Endothelial cell of umbilical vein (primary cell): ENCODE measurements around the gene LHX6.

Experiments
- FOS ChIP-seq: IDR thresholded peaks from 2 replicates; pipeline ENCODE4 v1.6.1; 2011; ENCODE audit warnings: mild to moderate bottlenecking, low read length, moderate library complexity, borderline replicate concordance; ENCODE audit not compliant: insufficient read depth
- TF ChIP-seq, protein P1 (sequence below), 2 donors: IDR thresholded peaks; 1 replicate in 1 of 2; 2 replicates in 1 of 2; pipeline ENCODE4 v1.5.1; 2011; ENCODE audit warnings: low read length in 2 of 2, mild to moderate bottlenecking in 2 of 2, moderate library complexity in 2 of 2, control low read depth in 1 of 2, inconsistent platforms in 1 of 2, low read depth in 1 of 2; ENCODE audit not compliant: insufficient read depth in 1 of 2; ENCODE audit errors: extremely low read depth in 1 of 2

- TF ChIP-seq, protein P1, sequence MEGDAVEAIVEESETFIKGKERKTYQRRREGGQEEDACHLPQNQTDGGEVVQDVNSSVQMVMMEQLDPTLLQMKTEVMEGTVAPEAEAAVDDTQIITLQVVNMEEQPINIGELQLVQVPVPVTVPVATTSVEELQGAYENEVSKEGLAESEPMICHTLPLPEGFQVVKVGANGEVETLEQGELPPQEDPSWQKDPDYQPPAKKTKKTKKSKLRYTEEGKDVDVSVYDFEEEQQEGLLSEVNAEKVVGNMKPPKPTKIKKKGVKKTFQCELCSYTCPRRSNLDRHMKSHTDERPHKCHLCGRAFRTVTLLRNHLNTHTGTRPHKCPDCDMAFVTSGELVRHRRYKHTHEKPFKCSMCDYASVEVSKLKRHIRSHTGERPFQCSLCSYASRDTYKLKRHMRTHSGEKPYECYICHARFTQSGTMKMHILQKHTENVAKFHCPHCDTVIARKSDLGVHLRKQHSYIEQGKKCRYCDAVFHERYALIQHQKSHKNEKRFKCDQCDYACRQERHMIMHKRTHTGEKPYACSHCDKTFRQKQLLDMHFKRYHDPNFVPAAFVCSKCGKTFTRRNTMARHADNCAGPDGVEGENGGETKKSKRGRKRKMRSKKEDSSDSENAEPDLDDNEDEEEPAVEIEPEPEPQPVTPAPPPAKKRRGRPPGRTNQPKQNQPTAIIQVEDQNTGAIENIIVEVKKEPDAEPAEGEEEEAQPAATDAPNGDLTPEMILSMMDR (IDR thresholded peaks at IDR 0.05; ENCODE audit: extremely low read depth in 1 of 2, insufficient read depth in 1 of 2, low read depth in 1 of 2, low read length in 2 of 2) = no peak
- TF ChIP-seq FOS = no peak
Measured at GRCh38 chr9:122159026-122159924, 69.5 kb downstream of the LHX6 start, which contains the start of the genes MORN5 and NDUFA8.
